IPS DF 6.9 (cell line): ENCODE measurements around the gene THADA.
A peak's percentile ranks its signal among the peaks of the same experiment; 100 is the strongest.

Experiments used
- DNase-seq: peaks from one replicate; pipeline ENCODE4 v3.0.0-alpha.2; 2013; ENCODE audit warnings: low read depth, low spot score
- H3K27ac ChIP-seq: one replicate; pipeline ENCODE4 v1.5.1; 2013; ENCODE audit warnings: low read length, control low read depth
- H3K27me3 ChIP-seq: 2 replicates; pipeline ENCODE4 v1.6.1; 2013; ENCODE audit warnings: mild to moderate bottlenecking, low read length; ENCODE audit not compliant: control insufficient read depth, insufficient read depth
- H3K36me3 ChIP-seq: 2 replicates; pipeline ENCODE4 v1.6.1; 2013; ENCODE audit warnings: low read length; ENCODE audit not compliant: control insufficient read depth, insufficient read depth
- H3K4me1 ChIP-seq: 2 replicates; pipeline ENCODE4 v1.6.1; 2013; ENCODE audit warnings: low read length; ENCODE audit not compliant: control insufficient read depth, insufficient read depth
- H3K4me3 ChIP-seq: 2 replicates; pipeline ENCODE4 v1.5.1; 2013; ENCODE audit warnings: mild to moderate bottlenecking, low read length
- H3K9me3 ChIP-seq: 2 replicates; pipeline ENCODE4 v1.6.1; 2013; ENCODE audit warnings: low read length, inconsistent platforms; ENCODE audit not compliant: control insufficient read depth, insufficient read depth
- WGBS: extraction: QIAGEN DNeasy Blood & Tissue Kit; methylation state at CpG from one replicate; pipeline ENCODE4 v1.1.7; 2013; ENCODE audit warnings: mixed read lengths, missing lambda C conversion rate; ENCODE audit not compliant: insufficient read length, insufficient coverage; 5-methylcytosine and 5-hydroxymethylcytosine counted together

The THADA gene

DNA sequence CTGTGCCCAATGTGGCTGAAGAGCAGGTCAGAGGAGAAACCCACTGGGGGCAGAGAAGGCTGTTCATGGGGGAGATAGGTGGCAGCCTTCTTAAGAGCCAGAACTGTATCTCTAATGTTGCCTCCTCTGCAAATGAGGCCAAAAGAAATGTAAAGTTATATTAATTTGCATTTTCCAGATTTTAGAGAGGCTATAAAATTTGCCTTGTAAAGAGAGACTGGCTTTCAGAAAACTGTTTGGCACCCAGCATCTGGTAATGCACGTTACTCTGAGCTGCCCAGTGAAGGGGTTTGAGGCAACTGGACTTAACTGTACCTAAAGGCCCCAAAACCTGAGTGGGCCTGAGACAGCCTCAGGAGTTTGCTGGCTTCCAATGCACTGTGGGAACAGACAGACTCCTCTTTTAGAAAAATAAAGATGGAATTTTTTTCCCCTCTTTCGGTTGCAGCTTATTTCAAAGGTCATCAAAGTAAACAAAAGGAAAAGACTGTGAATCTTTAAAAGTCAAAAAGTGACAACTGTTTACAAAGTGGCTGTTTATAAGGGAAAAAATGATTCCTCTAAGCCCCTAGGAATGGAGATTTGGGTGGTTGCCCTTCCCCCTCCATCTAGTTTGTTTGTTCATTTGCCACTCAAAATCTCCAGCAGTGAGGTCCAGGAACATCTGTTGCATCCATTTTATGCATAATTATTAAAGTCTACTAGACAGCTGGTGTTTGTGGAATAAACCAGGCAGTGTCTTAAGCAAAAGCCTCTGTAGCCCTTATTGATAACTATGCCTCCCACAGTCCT is 237.2 kb downstream of the THADA start:
- DNase-seq, result no peak
- Histone ChIP-seq H3K9me3 (no peaks in the 10 kb centered on the region), H3K4me3 (no peak overlapping the region)

GRCh38 chr2:43356774-43357173 is 239.1 kb downstream of the THADA start:
- H3K36me3 ChIP-seq, result no peaks in the 10 kb centered on the region
- H3K4me1 ChIP-seq, result no peaks in the 10 kb centered on the region
- H3K4me3 ChIP-seq, result no peak overlapping the region
- no peaks in the 10 kb centered on the region for H3K27me3 ChIP-seq
- no peak for DNase-seq
- no peaks in the 10 kb centered on the region for H3K9me3 ChIP-seq
- no peak overlapping the region for H3K27ac ChIP-seq

More for the DNA sequence above, 237.2 kb downstream of the THADA start:
- Histone ChIP-seq H3K36me3 (no peaks in the 10 kb centered on the region), H3K27me3 (no peaks in the 10 kb centered on the region), H3K4me1 (no peaks in the 10 kb centered on the region), H3K27ac (no peak overlapping the region)
- no CpG with 5 or more reads among the region's 2 CpGs for WGBS

DNA sequence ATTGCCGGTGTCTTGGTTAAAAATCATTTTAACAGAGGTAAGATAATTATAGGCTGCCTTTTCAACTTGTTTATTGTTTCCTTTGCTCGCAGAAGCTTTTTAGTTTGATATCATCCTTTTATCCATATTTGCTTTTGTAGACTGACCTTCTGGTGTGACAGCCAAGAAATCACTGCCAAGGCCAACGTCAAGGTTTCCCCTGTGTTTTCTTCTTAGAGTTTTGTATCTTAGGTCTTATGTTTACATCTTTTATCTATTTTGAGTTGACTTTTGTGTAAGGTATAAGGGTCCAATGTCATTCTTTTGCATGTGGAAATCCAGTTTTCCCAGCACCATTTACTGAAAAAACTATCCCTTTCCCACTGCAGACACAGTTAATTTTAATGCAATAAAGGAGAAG is 240.4 kb downstream of the THADA start:
- DNase-seq, result no peak
- no CpG with 5 or more reads among the region's 3 CpGs for WGBS
- no peaks in the 10 kb centered on the region for H3K4me1 ChIP-seq
- no peaks in the 10 kb centered on the region for H3K36me3 ChIP-seq
- H3K9me3 ChIP-seq, result no peaks in the 10 kb centered on the region
- H3K27me3 ChIP-seq, result no peaks in the 10 kb centered on the region
- no peak overlapping the region for H3K4me3 ChIP-seq
- no peak overlapping the region for H3K27ac ChIP-seq

DNA sequence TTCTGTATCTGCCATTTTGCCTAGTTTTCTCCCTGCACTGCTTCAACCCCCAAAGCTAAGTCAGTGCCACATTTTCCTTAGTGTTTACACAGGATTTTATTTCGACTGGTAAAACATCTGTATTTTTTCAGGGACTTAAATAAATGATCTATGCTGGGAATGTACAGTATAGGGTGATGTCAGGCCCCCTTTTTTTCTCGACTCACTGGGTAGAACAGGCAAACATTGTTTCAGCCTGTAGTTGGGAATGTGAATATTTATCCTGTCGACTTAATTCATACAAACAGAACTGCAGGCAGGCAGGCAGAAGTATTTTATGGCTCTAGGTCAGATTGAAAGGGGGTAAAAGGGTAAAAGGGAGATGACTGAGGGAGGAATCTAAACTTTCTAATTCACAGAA is 245.9 kb downstream of the THADA start:
- H3K36me3 ChIP-seq, result no peaks in the 10 kb centered on the region
- H3K9me3 ChIP-seq, result no peaks in the 10 kb centered on the region
- H3K27me3 ChIP-seq, result no peaks in the 10 kb centered on the region
- H3K4me1 ChIP-seq, result peaks cover 5% of the 10 kb centered on the region; the same call in 1 of the 2 replicates
- no peak overlapping the region for H3K4me3 ChIP-seq
- no peak for DNase-seq
- WGBS, result no CpG with 5 or more reads among the region's 3 CpGs
- no peak overlapping the region for H3K27ac ChIP-seq

DNA sequence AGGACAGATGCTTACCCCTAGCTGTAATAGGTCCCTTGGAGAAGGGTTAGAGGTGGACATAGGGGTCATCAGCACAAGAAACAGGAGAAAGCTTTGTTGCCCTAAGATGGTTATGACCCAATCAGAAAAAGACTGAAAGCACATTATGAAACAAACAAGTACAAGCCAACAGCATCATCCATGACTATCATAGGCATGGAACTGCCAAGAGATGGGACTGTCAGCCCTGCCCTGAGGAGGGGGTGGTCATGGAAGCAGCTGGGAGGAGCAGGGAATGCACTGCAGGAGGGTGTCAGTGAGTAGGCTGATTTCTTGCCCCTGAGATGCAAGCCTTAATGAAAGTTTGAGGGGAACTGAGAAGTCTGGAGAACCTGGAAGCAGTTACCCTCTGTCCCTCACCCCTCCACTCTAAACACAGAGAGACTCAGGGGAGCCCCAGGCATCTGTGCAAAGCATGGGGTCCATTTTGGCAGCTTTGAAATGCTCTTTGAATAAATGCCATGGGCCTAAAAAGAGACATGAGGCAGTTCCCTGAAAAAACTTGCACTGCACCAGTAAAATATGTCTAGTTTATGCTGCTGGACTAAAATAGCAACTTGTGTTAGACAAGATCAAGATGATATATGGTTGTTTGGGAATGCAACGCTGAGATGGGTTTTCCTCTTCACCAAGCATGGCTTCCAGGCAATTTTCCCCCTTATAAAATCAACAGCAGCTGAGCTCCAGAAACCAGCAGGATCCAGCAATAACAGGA is 246.8 kb downstream of the THADA start:
- no peak overlapping the region for H3K27ac ChIP-seq
- no peaks in the 10 kb centered on the region for H3K9me3 ChIP-seq
- peaks cover 5% of the 10 kb centered on the region; the same call in 1 of the 2 replicates for H3K4me1 ChIP-seq
- H3K4me3 ChIP-seq, result no peak overlapping the region
- no peaks in the 10 kb centered on the region for H3K27me3 ChIP-seq
- WGBS, result no CpG with 5 or more reads among the region's 1 CpG
- no peak for DNase-seq
- H3K36me3 ChIP-seq, result no peaks in the 10 kb centered on the region

GRCh38 chr2:43347746-43348145 is 248.1 kb downstream of the THADA start:
- Histone ChIP-seq H3K4me1 (peaks cover 5% of the 10 kb centered on the region; the same call in 1 of the 2 replicates), H3K4me3 (no peak overlapping the region), H3K36me3 (no peaks in the 10 kb centered on the region)

GRCh38 chr2:43346602-43347567 is 249.0 kb downstream of the THADA start:
- Histone ChIP-seq H3K9me3 (no peaks in the 10 kb centered on the region), H3K27ac (no peak overlapping the region), H3K4me1 (peaks cover 5% of the 10 kb centered on the region; the same call in 1 of the 2 replicates), H3K4me3 (no peak overlapping the region), H3K36me3 (no peaks in the 10 kb centered on the region), H3K27me3 (no peaks in the 10 kb centered on the region)
- WGBS, result no CpG with 5 or more reads among the region's 13 CpGs
- no peak for DNase-seq

More at GRCh38 chr2:43347746-43348145, 248.1 kb downstream of the THADA start:
- no peaks in the 10 kb centered on the region for H3K9me3 ChIP-seq
- H3K27ac ChIP-seq, result no peak overlapping the region
- DNase-seq, result no peak
- H3K27me3 ChIP-seq, result no peaks in the 10 kb centered on the region
- WGBS, result no CpG with 5 or more reads among the region's 4 CpGs

GRCh38 chr2:43345872-43346271 is 250.0 kb downstream of the THADA start:
- Histone ChIP-seq H3K4me1 (peaks cover 5% of the 10 kb centered on the region; the same call in 1 of the 2 replicates), H3K27ac (no peak overlapping the region), H3K9me3 (no peaks in the 10 kb centered on the region), H3K27me3 (no peaks in the 10 kb centered on the region), H3K4me3 (no peak overlapping the region), H3K36me3 (no peaks in the 10 kb centered on the region)
- peak; percentile 13 for DNase-seq
- WGBS, result no CpG with 5 or more reads among the region's 5 CpGs

GRCh38 chr2:43345391-43345813 is 250.4 kb downstream of the THADA start:
- DNase-seq, result no peak
- no peak overlapping the region for H3K27ac ChIP-seq
- peaks cover 5% of the 10 kb centered on the region; the same call in 1 of the 2 replicates for H3K4me1 ChIP-seq
- no peak overlapping the region for H3K4me3 ChIP-seq
- H3K27me3 ChIP-seq, result no peaks in the 10 kb centered on the region
- no CpG with 5 or more reads among the region's 5 CpGs for WGBS
- no peaks in the 10 kb centered on the region for H3K9me3 ChIP-seq
- no peaks in the 10 kb centered on the region for H3K36me3 ChIP-seq

GRCh38 chr2:43344868-43345373 is 250.9 kb downstream of the THADA start:
- no peaks in the 10 kb centered on the region for H3K9me3 ChIP-seq
- no peak for DNase-seq
- H3K36me3 ChIP-seq, result no peaks in the 10 kb centered on the region
- no peaks in the 10 kb centered on the region for H3K27me3 ChIP-seq
- no peak overlapping the region for H3K27ac ChIP-seq
- WGBS, result no CpG with 5 or more reads among the region's 5 CpGs
- peaks cover 5% of the 10 kb centered on the region; the same call in 1 of the 2 replicates for H3K4me1 ChIP-seq
- no peak overlapping the region for H3K4me3 ChIP-seq
